Measurements from ENCODE around the gene GRIK4. TPM values are rescaled to one million over a fixed set of nuclear protein-coding genes. Genes with fewer than 3 reads are reported as not detected.

GRIK4 gene
- total RNA-seq, 1 donor from 2014 or later, result not detected

DNA sequence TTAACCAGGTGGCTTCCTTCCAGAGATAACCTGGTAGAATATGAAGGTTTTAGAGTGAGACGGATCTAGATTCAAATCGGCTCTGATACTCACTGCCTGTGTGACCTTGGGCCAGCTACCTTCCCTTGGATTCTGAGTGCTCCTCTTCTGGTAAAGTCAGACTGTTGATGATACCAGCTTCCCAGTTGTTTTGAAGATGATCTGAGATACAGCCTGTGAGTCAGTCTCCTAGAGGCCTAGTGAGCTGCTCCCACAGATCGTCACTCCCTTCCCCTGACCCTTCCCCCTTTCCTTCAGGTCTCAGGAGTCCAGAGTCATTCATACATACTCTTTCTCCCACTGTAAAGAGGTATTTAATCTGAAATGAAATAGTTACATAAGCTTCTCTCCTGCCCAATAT is 207.8 kb downstream of the GRIK4 start:
- H3K36me3 ChIP-seq, result no peaks in the 10 kb centered on the region
- H3K27me3 ChIP-seq, result no peaks in the 10 kb centered on the region
- H3K4me1 ChIP-seq, result no peaks in the 10 kb centered on the region
- TF ChIP-seq, protein P1, sequence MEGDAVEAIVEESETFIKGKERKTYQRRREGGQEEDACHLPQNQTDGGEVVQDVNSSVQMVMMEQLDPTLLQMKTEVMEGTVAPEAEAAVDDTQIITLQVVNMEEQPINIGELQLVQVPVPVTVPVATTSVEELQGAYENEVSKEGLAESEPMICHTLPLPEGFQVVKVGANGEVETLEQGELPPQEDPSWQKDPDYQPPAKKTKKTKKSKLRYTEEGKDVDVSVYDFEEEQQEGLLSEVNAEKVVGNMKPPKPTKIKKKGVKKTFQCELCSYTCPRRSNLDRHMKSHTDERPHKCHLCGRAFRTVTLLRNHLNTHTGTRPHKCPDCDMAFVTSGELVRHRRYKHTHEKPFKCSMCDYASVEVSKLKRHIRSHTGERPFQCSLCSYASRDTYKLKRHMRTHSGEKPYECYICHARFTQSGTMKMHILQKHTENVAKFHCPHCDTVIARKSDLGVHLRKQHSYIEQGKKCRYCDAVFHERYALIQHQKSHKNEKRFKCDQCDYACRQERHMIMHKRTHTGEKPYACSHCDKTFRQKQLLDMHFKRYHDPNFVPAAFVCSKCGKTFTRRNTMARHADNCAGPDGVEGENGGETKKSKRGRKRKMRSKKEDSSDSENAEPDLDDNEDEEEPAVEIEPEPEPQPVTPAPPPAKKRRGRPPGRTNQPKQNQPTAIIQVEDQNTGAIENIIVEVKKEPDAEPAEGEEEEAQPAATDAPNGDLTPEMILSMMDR (IDR thresholded peaks at IDR 0.05), result no peak
- no peaks in the 10 kb centered on the region for H3K9me3 ChIP-seq
- DNase-seq (ENCODE audit: low spot score in 2 of 2), result no peak
- H3K27ac ChIP-seq, result no peak overlapping the region
- intact Hi-C loops (cut with DNase I), result no loop called here
- H3K4me3 ChIP-seq, result no peak overlapping the region

DNA sequence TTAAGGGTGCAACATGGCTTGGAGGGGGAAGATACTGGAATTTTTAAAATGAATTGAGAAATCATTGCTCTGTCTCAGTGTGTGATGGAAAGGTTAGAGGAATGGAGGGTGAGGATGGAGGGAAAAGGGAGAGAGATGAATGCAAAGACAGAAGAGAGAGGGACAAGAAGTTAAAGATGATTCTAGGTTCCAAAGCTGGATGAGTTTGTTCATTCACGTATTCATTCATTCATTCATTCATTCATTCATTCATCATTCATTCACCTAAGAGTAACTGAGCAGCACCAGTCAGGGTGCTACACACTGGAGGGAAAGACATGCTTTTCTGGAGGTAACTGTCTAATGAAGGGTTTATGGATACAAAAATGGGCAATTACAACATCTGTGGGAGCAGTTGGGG is 209.2 kb downstream of the GRIK4 start:
- Histone ChIP-seq H3K9me3 (no peaks in the 10 kb centered on the region), H3K4me3 (no peak overlapping the region), H3K4me1 (no peaks in the 10 kb centered on the region), H3K27me3 (no peaks in the 10 kb centered on the region), H3K27ac (no peak overlapping the region), H3K36me3 (no peaks in the 10 kb centered on the region)
- TF ChIP-seq, protein P1 (IDR thresholded peaks at IDR 0.05), result no peak
- DNase-seq (ENCODE audit: low spot score in 2 of 2), result no peak
- intact Hi-C loops (cut with DNase I), result no loop called here

DNA sequence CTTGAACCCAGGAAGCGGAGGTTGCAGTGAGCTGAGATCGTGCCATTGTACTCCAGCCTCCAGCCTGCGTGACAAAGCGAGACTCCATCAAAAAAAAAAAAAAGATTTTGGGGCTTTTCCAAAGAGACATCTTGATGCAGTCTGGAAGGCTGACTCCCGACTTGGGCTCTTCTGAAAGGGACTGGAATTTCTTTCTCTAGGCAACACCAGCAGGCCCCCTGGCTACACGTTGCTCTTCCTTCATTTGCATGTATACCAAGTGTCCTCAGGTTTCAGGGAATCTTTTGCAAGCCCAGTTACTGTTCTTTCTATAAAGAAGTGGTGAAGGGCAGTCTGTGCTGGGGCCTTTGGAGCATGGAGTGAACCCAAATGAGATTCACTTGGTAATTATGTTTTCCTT is 211.0 kb downstream of the GRIK4 start:
- Histone ChIP-seq H3K4me3 (no peak overlapping the region), H3K36me3 (no peaks in the 10 kb centered on the region), H3K27me3 (no peaks in the 10 kb centered on the region), H3K9me3 (peaks cover 1 to 3% of the 10 kb centered on the region in 2 donors), H3K4me1 (no peaks in the 10 kb centered on the region), H3K27ac (no peak overlapping the region)
- no peak for DNase-seq (ENCODE audit: low spot score in 2 of 2)
- TF ChIP-seq, protein P1 (IDR thresholded peaks at IDR 0.05), result no peak
- intact Hi-C loops (cut with DNase I), result no loop called here

DNA sequence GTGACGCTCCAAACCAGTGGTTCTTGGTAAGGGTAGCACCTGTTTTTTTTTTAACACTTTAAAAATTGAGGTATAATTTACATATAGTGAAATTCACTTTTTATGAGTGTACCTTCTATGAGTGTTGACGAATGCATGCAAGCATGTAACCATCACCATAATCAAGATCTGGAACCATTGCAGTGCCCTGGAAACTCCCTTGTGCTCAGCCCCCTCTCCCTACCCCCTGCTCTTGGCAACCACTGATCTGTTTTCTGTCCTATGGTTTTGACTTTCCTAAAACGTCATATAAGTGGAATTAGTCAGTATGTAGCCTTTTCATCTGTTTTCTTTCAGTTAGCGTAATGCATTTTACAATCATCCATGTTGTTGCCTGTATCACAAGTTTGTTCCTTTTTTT is 212.2 kb downstream of the GRIK4 start:
- Histone ChIP-seq H3K9me3 (peaks cover 4 to 6% of the 10 kb centered on the region in 2 donors), H3K4me3 (no peak overlapping the region), H3K4me1 (no peaks in the 10 kb centered on the region), H3K27me3 (no peaks in the 10 kb centered on the region), H3K36me3 (no peaks in the 10 kb centered on the region), H3K27ac (no peak overlapping the region)
- TF ChIP-seq, protein P1 (IDR thresholded peaks at IDR 0.05), result no peak
- DNase-seq (ENCODE audit: low spot score in 2 of 2), result no peak
- intact Hi-C loops (cut with DNase I), result no loop called here

DNA sequence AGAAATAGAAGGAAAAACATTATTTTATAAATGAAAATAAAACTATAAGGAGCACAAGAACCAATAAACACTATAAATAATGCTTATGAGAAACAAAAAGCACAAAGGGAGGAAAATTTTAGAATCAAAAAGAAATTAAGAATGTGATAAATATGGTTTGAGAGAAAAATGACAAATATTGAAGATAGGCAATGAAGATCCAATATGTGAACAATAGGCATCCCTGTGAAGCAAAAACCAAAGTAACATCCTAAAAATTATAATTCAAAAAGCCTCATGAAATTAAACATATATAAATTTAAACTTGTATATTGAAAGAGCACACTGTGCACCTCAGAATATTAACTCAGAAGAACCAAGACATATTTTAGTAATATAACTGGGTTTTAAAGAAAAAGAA is 216.2 kb downstream of the GRIK4 start:
- TF ChIP-seq, protein P1 (IDR thresholded peaks at IDR 0.05), result no peak
- no peak overlapping the region for H3K4me3 ChIP-seq
- H3K4me1 ChIP-seq, result no peaks in the 10 kb centered on the region
- H3K27ac ChIP-seq, result no peak overlapping the region
- H3K9me3 ChIP-seq, result peaks cover 4 to 6% of the 10 kb centered on the region in 2 donors
- no peaks in the 10 kb centered on the region for H3K27me3 ChIP-seq
- intact Hi-C loops (cut with DNase I), result no loop called here
- DNase-seq (ENCODE audit: low spot score in 2 of 2), result no peak
- no peaks in the 10 kb centered on the region for H3K36me3 ChIP-seq

DNA sequence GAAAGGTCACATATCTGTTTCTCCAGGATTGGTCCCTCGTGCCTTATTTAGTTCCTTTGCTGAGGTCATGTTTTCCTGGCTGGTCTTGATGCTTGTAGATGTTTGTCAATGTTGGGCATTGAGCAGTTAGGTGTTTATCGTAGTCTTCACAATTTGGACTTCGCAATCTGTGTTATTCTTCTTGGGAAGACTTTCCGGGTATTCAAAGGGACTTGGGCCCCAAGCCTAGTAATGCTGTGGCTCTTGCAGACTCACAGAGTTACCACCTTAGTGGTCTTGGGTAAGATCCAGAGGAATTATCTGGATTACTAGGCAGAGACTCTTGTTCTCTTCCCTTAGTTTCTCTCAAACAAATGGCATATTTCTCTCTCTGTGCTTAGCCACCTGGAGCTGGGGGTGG is 223.5 kb downstream of the GRIK4 start:
- Histone ChIP-seq H3K27ac (no peak overlapping the region), H3K4me3 (no peak overlapping the region), H3K27me3 (no peaks in the 10 kb centered on the region), H3K9me3 (no peaks in the 10 kb centered on the region), H3K4me1 (no peaks in the 10 kb centered on the region), H3K36me3 (no peaks in the 10 kb centered on the region)
- DNase-seq (ENCODE audit: low spot score in 2 of 2), result no peak
- TF ChIP-seq, protein P1 (IDR thresholded peaks at IDR 0.05), result no peak
- intact Hi-C loops (cut with DNase I), result no loop called here
